HG03432 (cell line): ENCODE measurements around the gene TUBA3D.
"Not testable (repeated sequence)": the region's sequence is repeated elsewhere in the genome, so short reads cannot be mapped to it uniquely, and the experiment has no call there.

Source experiments
- ATAC-seq: cut with Tn5 transposase; IDR thresholded peaks from one replicate; pipeline ENCODE4 v1.9.1; 2021; ENCODE audit warnings: mild to moderate bottlenecking, moderate library complexity; ENCODE audit not compliant: unreplicated experiment

The TUBA3D gene

GRCh38 chr2:131531547-131532185, 55.7 kb downstream of the TUBA3D start:
- ATAC-seq = not testable (repeated sequence)
